ENCODE data around the gene PTPRJ.
"Not testable (repeated sequence)": the region's sequence is repeated elsewhere in the genome, so short reads cannot be mapped to it uniquely, and the experiment has no call there.

The PTPRJ gene

GRCh38 chr11:48134221-48134922 lies 154.0 kb downstream of the PTPRJ start:
- H3K4me3 ChIP-seq (ENCODE audit: control insufficient read depth, low read depth, low read length), result no peak overlapping the region
- no peak for DNase-seq (ENCODE audit: low read depth)
- TF ChIP-seq CTCF (IDR thresholded peaks at IDR 0.05; ENCODE audit: control insufficient read depth, insufficient read depth, low read depth, low read length, missing control alignments), result no peak

- H3K4me3 ChIP-seq (ENCODE audit: control insufficient read depth, low read depth, low read length), result no peak overlapping the region
- no peak for TF ChIP-seq CTCF (IDR thresholded peaks at IDR 0.05; ENCODE audit: control insufficient read depth, insufficient read depth, low read depth, low read length, missing control alignments)
- no peak for DNase-seq (ENCODE audit: low read depth)
Measured at GRCh38 chr11:48138222-48138621, 157.9 kb downstream of the PTPRJ start.

- H3K4me3 ChIP-seq (ENCODE audit: control insufficient read depth, low read depth, low read length); DNase-seq (ENCODE audit: low read depth): not testable (repeated sequence)
Measured at GRCh38 chr11:48139896-48140295, 159.5 kb downstream of the PTPRJ start.

GRCh38 chr11:48141475-48142122 lies 161.2 kb downstream of the PTPRJ start:
- H3K4me3 ChIP-seq (ENCODE audit: control insufficient read depth, low read depth, low read length), result no peak overlapping the region
- TF ChIP-seq CTCF (IDR thresholded peaks at IDR 0.05; ENCODE audit: control insufficient read depth, insufficient read depth, low read depth, low read length, missing control alignments), result no peak
- no peak for DNase-seq (ENCODE audit: low read depth)

GRCh38 chr11:48142889-48143288 lies 162.5 kb downstream of the PTPRJ start:
- H3K4me3 ChIP-seq (ENCODE audit: control insufficient read depth, low read depth, low read length), result no peak overlapping the region
- TF ChIP-seq CTCF (IDR thresholded peaks at IDR 0.05; ENCODE audit: control insufficient read depth, insufficient read depth, low read depth, low read length, missing control alignments), result no peak

GRCh38 chr11:48148749-48149148 lies 168.4 kb downstream of the PTPRJ start:
- TF ChIP-seq CTCF (IDR thresholded peaks at IDR 0.05; ENCODE audit: control insufficient read depth, insufficient read depth, low read depth, low read length, missing control alignments), result no peak
- no peak for DNase-seq (ENCODE audit: low read depth)
- no peak overlapping the region for H3K4me3 ChIP-seq (ENCODE audit: control insufficient read depth, low read depth, low read length)

More at GRCh38 chr11:48142889-48143288, 162.5 kb downstream of the PTPRJ start:
- no peak for DNase-seq (ENCODE audit: low read depth)

- no peak overlapping the region for H3K4me3 ChIP-seq (ENCODE audit: control insufficient read depth, low read depth, low read length)
- DNase-seq (ENCODE audit: low read depth), result peak; percentile 11
- no peak for TF ChIP-seq CTCF (IDR thresholded peaks at IDR 0.05; ENCODE audit: control insufficient read depth, insufficient read depth, low read depth, low read length, missing control alignments)
Measured at GRCh38 chr11:48150213-48150612, 169.9 kb downstream of the PTPRJ start.

All from AG09309 (cell line).